ENCODE measurements around the gene IQGAP1. TPM values are rescaled to one million over a fixed set of nuclear protein-coding genes. Genes with fewer than 3 reads are reported as not detected.

Gene IQGAP1
- total and polyA plus RNA-seq, 4 donors, result 9.2 to 50.1 (median 24.5) TPM

GRCh38 chr15:90381515-90381914, 6.5 kb upstream of the IQGAP1 start:
- Histone ChIP-seq H3K27ac (ENCODE audit: low read depth in 1 of 2, low read length in 2 of 2) (no peak overlapping the region), H3K4me1 (ENCODE audit: control insufficient read depth in 4 of 4, insufficient read depth in 4 of 4, low read length in 3 of 4) (no peaks in the 10 kb centered on the region), H3K36me3 (ENCODE audit: control insufficient read depth in 4 of 4, insufficient read depth in 3 of 4, low read depth in 1 of 4, low read length in 3 of 4) (no peaks in the 10 kb centered on the region), H3K4me3 (ENCODE audit: low read depth in 1 of 3, low read length in 3 of 3) (no peak overlapping the region), H3K9ac (ENCODE audit: low read depth in 1 of 2, low read length in 2 of 2) (no peak overlapping the region), H3K9me3 (ENCODE audit: control insufficient read depth in 4 of 4, low read length in 3 of 4) (peaks cover 0 to 9% (median 3%) of the 10 kb centered on the region in 4 donors), H3K27me3 (ENCODE audit: control insufficient read depth in 4 of 4, insufficient read depth in 4 of 4, low read length in 3 of 4) (no peaks in the 10 kb centered on the region)
- TF ChIP-seq, protein P1, sequence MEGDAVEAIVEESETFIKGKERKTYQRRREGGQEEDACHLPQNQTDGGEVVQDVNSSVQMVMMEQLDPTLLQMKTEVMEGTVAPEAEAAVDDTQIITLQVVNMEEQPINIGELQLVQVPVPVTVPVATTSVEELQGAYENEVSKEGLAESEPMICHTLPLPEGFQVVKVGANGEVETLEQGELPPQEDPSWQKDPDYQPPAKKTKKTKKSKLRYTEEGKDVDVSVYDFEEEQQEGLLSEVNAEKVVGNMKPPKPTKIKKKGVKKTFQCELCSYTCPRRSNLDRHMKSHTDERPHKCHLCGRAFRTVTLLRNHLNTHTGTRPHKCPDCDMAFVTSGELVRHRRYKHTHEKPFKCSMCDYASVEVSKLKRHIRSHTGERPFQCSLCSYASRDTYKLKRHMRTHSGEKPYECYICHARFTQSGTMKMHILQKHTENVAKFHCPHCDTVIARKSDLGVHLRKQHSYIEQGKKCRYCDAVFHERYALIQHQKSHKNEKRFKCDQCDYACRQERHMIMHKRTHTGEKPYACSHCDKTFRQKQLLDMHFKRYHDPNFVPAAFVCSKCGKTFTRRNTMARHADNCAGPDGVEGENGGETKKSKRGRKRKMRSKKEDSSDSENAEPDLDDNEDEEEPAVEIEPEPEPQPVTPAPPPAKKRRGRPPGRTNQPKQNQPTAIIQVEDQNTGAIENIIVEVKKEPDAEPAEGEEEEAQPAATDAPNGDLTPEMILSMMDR (IDR thresholded peaks at IDR 0.05; ENCODE audit: low read depth, low read length, missing input control), result no peak
- TF ChIP-seq YY1 (IDR thresholded peaks at IDR 0.05), result no peak
- no peak for TF ChIP-seq FOXA1 (IDR thresholded peaks at IDR 0.05)
- TF ChIP-seq RXRA (IDR thresholded peaks at IDR 0.05), result no peak
- TF ChIP-seq HNF4A (conservative IDR thresholded peaks at IDR 0.05), result no peak
- TF ChIP-seq GABPA (IDR thresholded peaks at IDR 0.05 in 1 of 2, conservative IDR thresholded peaks at IDR 0.05 in 1 of 2), result no peak
- TF ChIP-seq, protein P2, sequence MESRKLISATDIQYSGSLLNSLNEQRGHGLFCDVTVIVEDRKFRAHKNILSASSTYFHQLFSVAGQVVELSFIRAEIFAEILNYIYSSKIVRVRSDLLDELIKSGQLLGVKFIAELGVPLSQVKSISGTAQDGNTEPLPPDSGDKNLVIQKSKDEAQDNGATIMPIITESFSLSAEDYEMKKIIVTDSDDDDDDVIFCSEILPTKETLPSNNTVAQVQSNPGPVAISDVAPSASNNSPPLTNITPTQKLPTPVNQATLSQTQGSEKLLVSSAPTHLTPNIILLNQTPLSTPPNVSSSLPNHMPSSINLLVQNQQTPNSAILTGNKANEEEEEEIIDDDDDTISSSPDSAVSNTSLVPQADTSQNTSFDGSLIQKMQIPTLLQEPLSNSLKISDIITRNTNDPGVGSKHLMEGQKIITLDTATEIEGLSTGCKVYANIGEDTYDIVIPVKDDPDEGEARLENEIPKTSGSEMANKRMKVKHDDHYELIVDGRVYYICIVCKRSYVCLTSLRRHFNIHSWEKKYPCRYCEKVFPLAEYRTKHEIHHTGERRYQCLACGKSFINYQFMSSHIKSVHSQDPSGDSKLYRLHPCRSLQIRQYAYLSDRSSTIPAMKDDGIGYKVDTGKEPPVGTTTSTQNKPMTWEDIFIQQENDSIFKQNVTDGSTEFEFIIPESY (IDR thresholded peaks at IDR 0.05), result no peak
- no peak for TF ChIP-seq SP1 (IDR thresholded peaks at IDR 0.05)
- TF ChIP-seq, protein P3, sequence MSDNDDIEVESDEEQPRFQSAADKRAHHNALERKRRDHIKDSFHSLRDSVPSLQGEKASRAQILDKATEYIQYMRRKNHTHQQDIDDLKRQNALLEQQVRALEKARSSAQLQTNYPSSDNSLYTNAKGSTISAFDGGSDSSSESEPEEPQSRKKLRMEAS (IDR thresholded peaks at IDR 0.05), result no peak
- no peak for TF ChIP-seq EGR1 (IDR thresholded peaks at IDR 0.05; ENCODE audit: low read depth in 2 of 2)
- no peak for TF ChIP-seq ATF3 (IDR thresholded peaks at IDR 0.05)
- no peak for TF ChIP-seq RAD21 (IDR thresholded peaks at IDR 0.05)
- no peak for TF ChIP-seq HNF4G (IDR thresholded peaks at IDR 0.05)
- TF ChIP-seq TAF1 (conservative IDR thresholded peaks at IDR 0.05), result no peak
- TF ChIP-seq NR2F2 (IDR thresholded peaks at IDR 0.05), result no peak
- TF ChIP-seq REST (IDR thresholded peaks at IDR 0.05), result no peak
- TF ChIP-seq JUND (IDR thresholded peaks at IDR 0.05), result no peak
- no peak for DNase-seq (ENCODE audit: low spot score)

- no peaks in the 10 kb centered on the region for H3K4me1 ChIP-seq (ENCODE audit: control insufficient read depth in 4 of 4, insufficient read depth in 4 of 4, low read length in 3 of 4)
- H3K27ac ChIP-seq (ENCODE audit: low read depth in 1 of 2, low read length in 2 of 2), result no peak overlapping the region
- no peak overlapping the region for H3K9ac ChIP-seq (ENCODE audit: low read depth in 1 of 2, low read length in 2 of 2)
- peaks cover 0 to 9% (median 3%) of the 10 kb centered on the region in 4 donors for H3K9me3 ChIP-seq (ENCODE audit: control insufficient read depth in 4 of 4, low read length in 3 of 4)
- no peak for TF ChIP-seq JUND (IDR thresholded peaks at IDR 0.05)
- TF ChIP-seq, protein P1 (IDR thresholded peaks at IDR 0.05; ENCODE audit: low read depth, low read length, missing input control), result no peak
- TF ChIP-seq EGR1 (IDR thresholded peaks at IDR 0.05; ENCODE audit: low read depth in 2 of 2), result no peak
- TF ChIP-seq FOXA1 (IDR thresholded peaks at IDR 0.05), result no peak
- no peak for TF ChIP-seq SP1 (IDR thresholded peaks at IDR 0.05)
- no peak for TF ChIP-seq GABPA (IDR thresholded peaks at IDR 0.05 in 1 of 2, conservative IDR thresholded peaks at IDR 0.05 in 1 of 2)
- DNase-seq (ENCODE audit: low spot score), result no peak
- no peaks in the 10 kb centered on the region for H3K36me3 ChIP-seq (ENCODE audit: control insufficient read depth in 4 of 4, insufficient read depth in 3 of 4, low read depth in 1 of 4, low read length in 3 of 4)
- no peaks in the 10 kb centered on the region for H3K27me3 ChIP-seq (ENCODE audit: control insufficient read depth in 4 of 4, insufficient read depth in 4 of 4, low read length in 3 of 4)
- H3K4me3 ChIP-seq (ENCODE audit: low read depth in 1 of 3, low read length in 3 of 3), result no peak overlapping the region
Measured at GRCh38 chr15:90382320-90382719, 5.7 kb upstream of the IQGAP1 start.

All from liver (tissue), 9 donors.